ENCODE results near the gene ANKZF1. TPM values are rescaled to one million over a fixed set of nuclear protein-coding genes. Genes with fewer than 3 reads are reported as not detected.

Gene ANKZF1
- total RNA-seq, 1 experiment from 2014 or later = 51.5 TPM

DNA sequence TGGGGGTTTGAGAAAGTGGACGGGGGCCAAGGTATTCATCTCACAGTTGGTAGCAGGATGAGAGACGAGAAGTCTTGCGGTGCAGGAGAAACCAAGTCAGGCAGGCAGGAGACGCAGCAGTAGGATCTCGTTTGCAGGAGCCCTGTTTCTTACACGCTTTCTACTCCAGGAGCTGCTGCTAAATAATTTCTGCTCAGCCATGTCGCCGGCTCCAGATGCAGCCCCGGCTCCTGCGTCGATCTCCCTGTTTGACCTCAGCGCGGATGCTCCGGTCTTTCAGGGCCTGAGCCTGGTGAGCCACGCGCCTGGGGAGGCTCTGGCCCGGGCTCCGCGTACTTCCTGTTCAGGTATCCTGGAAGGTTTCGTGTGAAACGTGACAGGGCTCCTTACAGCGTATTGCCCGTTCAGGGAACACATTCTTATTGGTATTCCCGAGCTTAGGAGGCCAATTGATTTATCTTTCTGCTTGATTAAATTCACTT lies 494 bp downstream of the ANKZF1 start:
- H3K4me3 Mint-ChIP-seq (ENCODE audit: unreplicated experiment) = peak overlapping the region; percentile 100
- ChIA-PET CTCF (interaction anchor here (0.7 to 1.1 kb wide), 3 partner anchors 44 to 200 kb away, joined by 3 to 4 read pairs (median 3); no protein-coding TSS in a partner anchor), POLR2A (interaction anchor here (0.5 to 1.7 kb wide), 6 partner anchors 12 to 54 kb away, joined by 3 to 27 read pairs (median 6); partner anchors contain the start of genes ABCB6, CNPPD1, DNAJB2 and GLB1L)
- Histone ChIP-seq H3K36me3 (ENCODE audit: control insufficient read depth, insufficient read depth, low read length) (peaks cover 9% of the 10 kb centered on the region), H3K27me3 (replicated peaks; ENCODE audit: control insufficient read depth, insufficient read depth, low read length) (no peaks in the 10 kb centered on the region), H3K4me1 (0 out of 2 replicates have a peak, but pooled peaks cover 4% of the 10 kb centered on the region), H3K4me3 (ENCODE audit: low read depth, low read length) (peak overlapping the region; percentile 54), H3K9me3 (no peaks in the 10 kb centered on the region)
- peak overlapping the region; percentile 100 for H3K27ac Mint-ChIP-seq (ENCODE audit: unreplicated experiment)
- DNase-seq = peak in 1 of 2 experiments; percentile 65
- TF ChIP-seq, protein P1, sequence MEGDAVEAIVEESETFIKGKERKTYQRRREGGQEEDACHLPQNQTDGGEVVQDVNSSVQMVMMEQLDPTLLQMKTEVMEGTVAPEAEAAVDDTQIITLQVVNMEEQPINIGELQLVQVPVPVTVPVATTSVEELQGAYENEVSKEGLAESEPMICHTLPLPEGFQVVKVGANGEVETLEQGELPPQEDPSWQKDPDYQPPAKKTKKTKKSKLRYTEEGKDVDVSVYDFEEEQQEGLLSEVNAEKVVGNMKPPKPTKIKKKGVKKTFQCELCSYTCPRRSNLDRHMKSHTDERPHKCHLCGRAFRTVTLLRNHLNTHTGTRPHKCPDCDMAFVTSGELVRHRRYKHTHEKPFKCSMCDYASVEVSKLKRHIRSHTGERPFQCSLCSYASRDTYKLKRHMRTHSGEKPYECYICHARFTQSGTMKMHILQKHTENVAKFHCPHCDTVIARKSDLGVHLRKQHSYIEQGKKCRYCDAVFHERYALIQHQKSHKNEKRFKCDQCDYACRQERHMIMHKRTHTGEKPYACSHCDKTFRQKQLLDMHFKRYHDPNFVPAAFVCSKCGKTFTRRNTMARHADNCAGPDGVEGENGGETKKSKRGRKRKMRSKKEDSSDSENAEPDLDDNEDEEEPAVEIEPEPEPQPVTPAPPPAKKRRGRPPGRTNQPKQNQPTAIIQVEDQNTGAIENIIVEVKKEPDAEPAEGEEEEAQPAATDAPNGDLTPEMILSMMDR (IDR thresholded peaks at IDR 0.05; ENCODE audit: insufficient read depth in 1 of 2, low read depth in 1 of 2, low read length in 1 of 2, severe bottlenecking in 1 of 2, unreplicated experiment in 1 of 2) = no peak
- BruUV-seq (replicated peaks) = TSS peak; percentile 56
- H3K27me3 Mint-ChIP-seq (ENCODE audit: insufficient read depth, unreplicated experiment) = no peaks in the 10 kb centered on the region
- H3K9me3 Mint-ChIP-seq (ENCODE audit: unreplicated experiment) = no peaks in the 10 kb centered on the region
- no peaks in the 10 kb centered on the region for H3K4me1 Mint-ChIP-seq (ENCODE audit: low read depth, unreplicated experiment)
- intact Hi-C loops (cut with micrococcal nuclease; ENCODE audit: unreplicated experiment) = no loop called here
- H3K36me3 Mint-ChIP-seq (ENCODE audit: insufficient read depth, unreplicated experiment) = peaks cover 37% of the 10 kb centered on the region

DNA sequence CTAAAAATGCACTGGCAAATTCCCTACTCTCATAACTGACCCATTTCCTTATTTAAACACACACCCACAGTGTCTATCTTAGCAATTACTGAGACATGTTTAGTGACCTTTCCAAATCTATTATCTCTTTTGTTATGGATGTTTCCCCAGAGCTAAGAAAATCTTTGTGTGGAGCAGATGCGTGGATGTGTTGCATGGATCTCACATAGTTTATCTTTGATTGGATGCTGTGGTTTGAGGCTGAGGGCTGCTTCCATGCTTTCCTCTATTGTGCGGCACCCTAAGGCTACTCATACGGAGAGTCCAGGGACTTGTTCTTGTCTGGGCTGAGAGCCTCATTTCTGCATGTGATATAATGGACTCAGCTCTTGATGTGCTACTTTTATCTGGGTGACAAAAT lies 4.7 kb downstream of the ANKZF1 start:
- Mint-ChIP-seq H3K4me3 (ENCODE audit: unreplicated experiment) (no peak overlapping the region), H3K36me3 (ENCODE audit: insufficient read depth, unreplicated experiment) (peaks cover 33% of the 10 kb centered on the region), H3K27me3 (ENCODE audit: insufficient read depth, unreplicated experiment) (no peaks in the 10 kb centered on the region), H3K27ac (ENCODE audit: unreplicated experiment) (no peak overlapping the region), H3K4me1 (ENCODE audit: low read depth, unreplicated experiment) (no peaks in the 10 kb centered on the region), H3K9me3 (ENCODE audit: unreplicated experiment) (no peaks in the 10 kb centered on the region)
- TF ChIP-seq, protein P1 (IDR thresholded peaks at IDR 0.05; ENCODE audit: insufficient read depth in 1 of 2, low read depth in 1 of 2, low read length in 1 of 2, severe bottlenecking in 1 of 2, unreplicated experiment in 1 of 2) = no peak
- H3K4me1 ChIP-seq = 0 out of 2 replicates have a peak, but pooled peaks cover 4% of the 10 kb centered on the region
- H3K27me3 ChIP-seq (replicated peaks; ENCODE audit: control insufficient read depth, insufficient read depth, low read length) = no peaks in the 10 kb centered on the region
- H3K9me3 ChIP-seq = no peaks in the 10 kb centered on the region
- intact Hi-C loops (cut with micrococcal nuclease; ENCODE audit: unreplicated experiment) = no loop called here
- BruUV-seq (replicated peaks) = no TSS peak
- DNase-seq = no peak
- CTCF ChIA-PET = no interaction called here
- no peak overlapping the region for H3K4me3 ChIP-seq (ENCODE audit: low read depth, low read length)
- POLR2A ChIA-PET = no interaction called here
- peaks cover 11% of the 10 kb centered on the region; the same call in 1 of the 2 replicates for H3K36me3 ChIP-seq (ENCODE audit: control insufficient read depth, insufficient read depth, low read length)

DNA sequence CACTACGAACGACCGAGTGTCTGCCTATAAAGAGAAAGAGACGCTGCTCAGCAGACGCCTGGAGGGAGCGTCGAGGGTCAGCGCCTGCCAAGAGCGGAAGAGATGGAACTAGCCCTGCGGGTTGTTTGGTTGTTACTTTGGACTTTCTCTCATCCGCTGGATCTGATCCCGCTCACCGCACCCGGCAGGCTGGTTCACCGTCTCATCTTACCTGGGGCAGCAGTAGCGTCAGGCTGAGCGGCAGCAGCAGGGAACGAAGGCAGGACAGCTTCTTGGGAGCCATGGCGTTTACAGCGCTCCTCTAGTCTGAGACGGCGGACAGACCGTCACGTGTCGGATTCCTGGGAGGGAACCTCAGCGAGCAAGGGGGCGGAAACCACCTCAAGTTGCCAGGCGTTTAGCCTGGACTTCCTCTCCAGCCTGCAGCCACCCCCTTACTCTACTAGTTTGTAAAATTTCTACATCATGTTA lies 13.7 kb downstream of the ANKZF1 start:
- TF ChIP-seq, protein P1 (IDR thresholded peaks at IDR 0.05; ENCODE audit: insufficient read depth in 1 of 2, low read depth in 1 of 2, low read length in 1 of 2, severe bottlenecking in 1 of 2, unreplicated experiment in 1 of 2) = no peak
- ChIA-PET CTCF (no interaction called here), POLR2A (no interaction called here)
- Histone ChIP-seq H3K27me3 (replicated peaks; ENCODE audit: control insufficient read depth, insufficient read depth, low read length) (no peaks in the 10 kb centered on the region), H3K9me3 (no peaks in the 10 kb centered on the region), H3K36me3 (ENCODE audit: control insufficient read depth, insufficient read depth, low read length) (no peaks in the 10 kb centered on the region), H3K4me1 (peaks cover 13% of the 10 kb centered on the region), H3K4me3 (ENCODE audit: low read depth, low read length) (no peak overlapping the region)
- no peak overlapping the region for H3K4me3 Mint-ChIP-seq (ENCODE audit: unreplicated experiment)
- BruUV-seq (replicated peaks) = no TSS peak
- no peak for DNase-seq
- no peak overlapping the region for H3K27ac Mint-ChIP-seq (ENCODE audit: unreplicated experiment)
- no peaks in the 10 kb centered on the region for H3K27me3 Mint-ChIP-seq (ENCODE audit: insufficient read depth, unreplicated experiment)
- H3K4me1 Mint-ChIP-seq (ENCODE audit: low read depth, unreplicated experiment) = peaks cover 3% of the 10 kb centered on the region
- H3K36me3 Mint-ChIP-seq (ENCODE audit: insufficient read depth, unreplicated experiment) = peaks cover 10% of the 10 kb centered on the region
- intact Hi-C loops (cut with micrococcal nuclease; ENCODE audit: unreplicated experiment) = no loop called here
- no peaks in the 10 kb centered on the region for H3K9me3 Mint-ChIP-seq (ENCODE audit: unreplicated experiment)
